B cell (primary cell): Measurements from ENCODE around the gene COL8A2. TPM values are rescaled to one million over a fixed set of nuclear protein-coding genes. Genes with fewer than 3 reads are reported as not detected.
"Not testable (repeated sequence)": the region's sequence is repeated elsewhere in the genome, so short reads cannot be mapped to it uniquely, and the experiment has no call there.

Experiments used
- ATAC-seq: fragments of 200-7000 bp; cut with Tn5 transposase; one replicate; pipeline ENCODE4 v1.10.0; 2021; ENCODE audit warnings: low read depth, mild to moderate bottlenecking, moderate number of reproducible peaks, moderate library complexity
- CTCF ChIA-PET: fragments of 350-600 bp; sonication (Branson Sonifier 250); formaldehyde crosslinking; loops from one replicate; lab custom pipeline; 2021; ENCODE audit warnings: antibody characterized with exemption, inconsistent platforms; lab: Charles Lee
- POLR2A ChIA-PET: fragments of 350-600 bp; sonication (Branson Sonifier 250); formaldehyde crosslinking; loops from one replicate; lab custom pipeline; 2021; ENCODE audit warnings: antibody characterized with exemption; lab: Charles Lee
- DNase-seq: peaks from one replicate; pipeline ENCODE4 v3.0.0; 2013
- H2AFZ ChIP-seq: 2 replicates; pipeline ENCODE4 v1.6.1; 2012; ENCODE audit warnings: mild to moderate bottlenecking, low read depth, low read length; ENCODE audit not compliant: insufficient read depth, poor library complexity, severe bottlenecking
- H3K27ac ChIP-seq, 2 donors: 1 replicate in 1 of 2; 2 replicates in 1 of 2; pipeline ENCODE4 v1.5.1; 2012 to 2013; ENCODE audit warnings: low read length in 2 of 2, mild to moderate bottlenecking in 2 of 2, moderate library complexity in 1 of 2
- H3K27me3 ChIP-seq, 4 experiments: fragments of 200-600 bp in 1 of 4; sonication (generic) in 1 of 4; replicated peaks in 1 of 4; 1 replicate in 2 of 4; 2 replicates in 2 of 4; pipeline versions ENCODE4 v1.6.1 to v1.7.0; 2013 to 2016; ENCODE audit warnings: low read length in 3 of 4, mild to moderate bottlenecking in 2 of 4, mixed read lengths in 1 of 4, moderate library complexity in 1 of 4; ENCODE audit not compliant: insufficient read depth in 4 of 4, control insufficient read depth in 3 of 4; ENCODE audit errors: control extremely low read depth in 1 of 4
- H3K36me3 ChIP-seq, 2 experiments: replicated peaks in 1 of 2; 1 replicate in 1 of 2; 2 replicates in 1 of 2; pipeline versions ENCODE4 v1.6.1 to v1.7.1; 2013; ENCODE audit warnings: low read length in 1 of 2; ENCODE audit not compliant: insufficient read depth in 2 of 2, control insufficient read depth in 1 of 2; ENCODE audit errors: control extremely low read depth in 1 of 2, extremely low read depth in 1 of 2
- H3K4me1 ChIP-seq, 2 donors: fragments of 200-600 bp in 1 of 2; sonication (generic) in 1 of 2; 1 replicate in 1 of 2; 2 replicates in 1 of 2; pipeline versions ENCODE4 v1.5.1 to v1.6.1; 2013 to 2017; ENCODE audit warnings: low read length in 2 of 2; ENCODE audit not compliant: control insufficient read depth in 2 of 2, insufficient read depth in 2 of 2
- H3K4me2 ChIP-seq: replicated peaks from 2 replicates; pipeline ENCODE3; 2012; ENCODE audit warnings: mild to moderate bottlenecking, low read depth, low read length; ENCODE audit not compliant: poor library complexity, severe bottlenecking
- H3K4me3 ChIP-seq, 5 experiments: fragments of 200-600 bp in 1 of 5; sonication (generic) in 1 of 5; 1 replicate in 3 of 5; 2 replicates in 2 of 5; pipeline versions ENCODE4 v1.5.1 to v1.7.0; 2011 to 2016; ENCODE audit warnings: low read length in 4 of 5, mild to moderate bottlenecking in 4 of 5, low read depth in 2 of 5, control low read depth in 1 of 5, moderate library complexity in 1 of 5; ENCODE audit not compliant: insufficient read depth in 1 of 5; ENCODE audit errors: control extremely low read depth in 1 of 5, extremely low read depth in 1 of 5
- H3K79me2 ChIP-seq: fragments of 200-600 bp; sonication (generic); one replicate; pipeline ENCODE4 v1.6.0; 2016; ENCODE audit warnings: low read length; ENCODE audit not compliant: control insufficient read depth, insufficient read depth
- H3K9ac ChIP-seq: fragments of 200-600 bp; sonication (generic); 2 replicates; pipeline ENCODE4 v1.6.1; 2017; ENCODE audit warnings: mild to moderate bottlenecking, low read length, moderate library complexity
- H3K9me3 ChIP-seq, 3 donors: one replicate each; pipeline versions ENCODE4 v1.6.1 to v1.7.1; 2013; ENCODE audit warnings: low read length in 2 of 3; ENCODE audit not compliant: control insufficient read depth in 2 of 3, insufficient read depth in 1 of 3; ENCODE audit errors: control extremely low read depth in 1 of 3
- H4K20me1 ChIP-seq: 2 replicates; pipeline ENCODE4 v1.6.0; 2012; ENCODE audit warnings: mild to moderate bottlenecking, low read length; ENCODE audit not compliant: insufficient read depth, control insufficient read depth, poor library complexity, severe bottlenecking
- H3K27ac Mint-ChIP-seq: one replicate; pipeline ENCODE4 v1.8.0; 2021; ENCODE audit warnings: mixed read lengths
- H3K27me3 Mint-ChIP-seq: one replicate; pipeline ENCODE4 v1.8.0; 2021; ENCODE audit warnings: mixed read lengths
- H3K4me1 Mint-ChIP-seq: one replicate; pipeline ENCODE4 v1.8.0; 2021; ENCODE audit warnings: mixed read lengths
- H3K4me3 Mint-ChIP-seq: one replicate; pipeline ENCODE4 v1.8.0; 2021; ENCODE audit warnings: mixed read lengths
- H3K9me3 Mint-ChIP-seq: one replicate; pipeline ENCODE4 v1.8.0; 2022; ENCODE audit warnings: mixed read lengths; ENCODE audit not compliant: insufficient read depth
- EZH2 ChIP-seq: IDR thresholded peaks from 2 replicates; pipeline ENCODE4 v1.6.1; 2012; ENCODE audit warnings: borderline replicate concordance, low read depth, mild to moderate bottlenecking, moderate library complexity, low read length; ENCODE audit not compliant: insufficient read depth, poor library complexity, severe bottlenecking
- WGBS: methylation state at CpG from one replicate; pipeline ENCODE4 v1.1.5; 2013; ENCODE audit warnings: missing lambda C conversion rate; ENCODE audit not compliant: insufficient coverage; 5-methylcytosine and 5-hydroxymethylcytosine counted together
- intact Hi-C: fragments of 100-400 bp; cut with micrococcal nuclease; formaldehyde crosslinking; loops from one replicate; pipeline ENCODE4 v1.10.0; 2022
- polyA plus RNA-seq: library from polyadenylated mRNA; depleted of rRNA; stranded (reverse); fragments of >200 nt; gene quantifications from 2 replicates; pipeline ENCODE4 v1.2.3, GENCODE V29; 2012
- total RNA-seq, 2 donors: library from RNA; stranded (reverse); fragments of 120-200 nt in 1 of 2; gene quantifications; 1 replicate in 1 of 2; 2 replicates in 1 of 2; pipeline versions ENCODE4 v1.2.3 to v1.2.4, GENCODE V29; 2013 to 2022
- TF ChIP-seq, protein P1 (sequence below): fragments of 200-600 bp; IDR thresholded peaks from one replicate; pipeline ENCODE4 v1.8.0; 2022; ENCODE audit warnings: antibody characterized with exemption, mild to moderate bottlenecking

Gene COL8A2
- total and polyA plus RNA-seq, 2 donors (not counting 1 experiment from before 2014, with no cell fraction given): 0.17 TPM; not detected in 1

DNA sequence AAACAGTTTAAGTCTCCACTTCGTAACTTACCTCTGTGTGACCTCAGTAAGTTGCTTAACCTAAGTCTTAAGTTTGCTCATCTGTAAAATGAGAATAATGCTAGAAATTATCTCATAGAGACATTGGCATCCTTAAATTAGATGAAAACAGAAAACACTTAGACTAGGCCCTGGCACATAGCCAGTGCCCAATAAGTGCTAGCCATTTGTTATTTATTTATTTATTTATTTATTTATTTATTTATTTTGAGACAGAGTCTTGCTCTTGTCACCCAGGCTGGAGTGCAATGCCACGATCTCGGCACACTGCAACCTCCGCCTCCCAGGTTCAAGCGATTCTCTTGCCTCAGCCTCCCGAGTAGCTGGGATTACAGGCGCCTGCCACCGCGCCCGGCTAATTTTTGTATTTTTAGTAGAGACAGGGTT, 33.8 kb upstream of the COL8A2 start:
- H3K27ac ChIP-seq: peak overlapping the region in 1 of 2 donors; percentile 96
- CTCF ChIA-PET: interaction anchor here (5.9 to 7.2 kb wide), 2 partner anchors 8 to 30 kb away, joined by 51 to 63 read pairs; partner anchors contain the start of gene TRAPPC3

DNA sequence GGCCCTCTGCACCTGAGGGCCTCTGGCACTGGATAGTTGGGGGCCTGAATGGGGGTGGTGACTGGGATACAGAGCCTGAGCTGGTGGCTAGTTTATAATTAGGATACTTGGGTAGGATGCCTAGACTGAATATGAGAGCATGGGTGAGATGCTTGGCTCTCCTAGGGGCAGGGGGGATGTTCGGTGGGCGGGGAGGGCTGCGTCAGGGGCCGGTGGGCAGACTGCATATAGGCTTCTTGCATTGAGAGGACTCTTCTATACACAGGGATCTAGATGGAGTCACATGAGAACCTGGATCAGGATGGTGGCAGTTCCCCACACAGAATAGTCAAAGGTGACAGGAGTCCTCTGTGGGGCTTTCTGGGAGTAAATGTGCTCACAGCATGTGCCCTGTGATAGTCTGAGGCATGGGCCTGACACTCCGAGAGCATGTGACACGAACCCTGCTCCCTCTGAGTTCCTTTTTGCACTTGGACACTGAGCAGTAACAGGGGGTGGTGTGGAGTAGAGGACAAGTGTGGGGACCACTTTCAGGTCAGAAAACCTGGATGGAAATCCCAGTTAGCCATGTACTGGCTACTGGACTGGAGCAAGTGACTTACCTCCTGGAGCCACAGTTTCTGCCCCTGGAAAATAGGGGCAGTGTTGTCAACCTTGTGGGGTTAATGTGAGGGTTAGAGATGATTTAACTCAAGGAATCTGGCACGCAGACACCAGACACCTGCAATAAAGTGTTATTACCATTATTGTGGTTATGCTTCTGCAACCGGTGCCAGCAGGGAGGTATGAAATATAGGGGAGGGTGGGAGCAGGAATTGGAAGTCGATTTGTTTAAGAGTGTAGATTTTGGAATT, 33.2 kb upstream of the COL8A2 start:
- Histone ChIP-seq H3K27ac (peak overlapping the region; percentile 31 to 96), H3K27me3 (no peaks in the 10 kb centered on the region), H3K79me2 (peaks cover 89% of the 10 kb centered on the region), H3K9ac (no peak overlapping the region), H3K4me2 (peak overlapping the region; percentile 94), H3K4me1 (peaks cover 61 to 65% of the 10 kb centered on the region in 2 donors), H3K4me3 (no peak overlapping the region), H3K9me3 (no peaks in the 10 kb centered on the region), H2AFZ (no peak overlapping the region), H4K20me1 (no peaks in the 10 kb centered on the region), H3K36me3 (peaks cover 0 to 2% of the 10 kb centered on the region in 2 experiments)
- Mint-ChIP-seq H3K9me3 (no peaks in the 10 kb centered on the region), H3K27ac (peak overlapping the region; percentile 94), H3K27me3 (no peaks in the 10 kb centered on the region), H3K4me3 (peak overlapping the region; percentile 91), H3K4me1 (peaks cover 70% of the 10 kb centered on the region)
- TF ChIP-seq EZH2: no peak
- TF ChIP-seq, protein P1, sequence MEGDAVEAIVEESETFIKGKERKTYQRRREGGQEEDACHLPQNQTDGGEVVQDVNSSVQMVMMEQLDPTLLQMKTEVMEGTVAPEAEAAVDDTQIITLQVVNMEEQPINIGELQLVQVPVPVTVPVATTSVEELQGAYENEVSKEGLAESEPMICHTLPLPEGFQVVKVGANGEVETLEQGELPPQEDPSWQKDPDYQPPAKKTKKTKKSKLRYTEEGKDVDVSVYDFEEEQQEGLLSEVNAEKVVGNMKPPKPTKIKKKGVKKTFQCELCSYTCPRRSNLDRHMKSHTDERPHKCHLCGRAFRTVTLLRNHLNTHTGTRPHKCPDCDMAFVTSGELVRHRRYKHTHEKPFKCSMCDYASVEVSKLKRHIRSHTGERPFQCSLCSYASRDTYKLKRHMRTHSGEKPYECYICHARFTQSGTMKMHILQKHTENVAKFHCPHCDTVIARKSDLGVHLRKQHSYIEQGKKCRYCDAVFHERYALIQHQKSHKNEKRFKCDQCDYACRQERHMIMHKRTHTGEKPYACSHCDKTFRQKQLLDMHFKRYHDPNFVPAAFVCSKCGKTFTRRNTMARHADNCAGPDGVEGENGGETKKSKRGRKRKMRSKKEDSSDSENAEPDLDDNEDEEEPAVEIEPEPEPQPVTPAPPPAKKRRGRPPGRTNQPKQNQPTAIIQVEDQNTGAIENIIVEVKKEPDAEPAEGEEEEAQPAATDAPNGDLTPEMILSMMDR: no peak
- WGBS: 61% methylated on average over 8 of the region's 9 CpGs
- ChIA-PET POLR2A (no interaction called here), CTCF (no interaction called here)
- ATAC-seq (no peak), DNase-seq (no peak)
- intact Hi-C loops: loop anchor here (2.0 kb wide), 1 partner anchor 305 kb away; no protein-coding TSS in a partner anchor

More for the DNA sequence above, 33.8 kb upstream of the COL8A2 start:
- H3K9me3 Mint-ChIP-seq, H3K27me3 ChIP-seq, H3K9ac ChIP-seq, H2AFZ ChIP-seq, H4K20me1 ChIP-seq, H3K4me2 ChIP-seq, H3K4me3 ChIP-seq, H3K9me3 ChIP-seq, DNase-seq, ATAC-seq, H3K27me3 Mint-ChIP-seq, H3K36me3 ChIP-seq, POLR2A ChIA-PET: not testable (repeated sequence)
- H3K27ac Mint-ChIP-seq: peak overlapping the region; percentile 94
- Histone ChIP-seq H3K79me2 (peaks cover 95% of the 10 kb centered on the region), H3K4me1 (peaks cover 61 to 65% of the 10 kb centered on the region in 2 donors)
- WGBS: 98% methylated on average over 7 of the region's 10 CpGs
- intact Hi-C loops: loop anchor here (2.0 kb wide), 1 partner anchor 304 kb away; no protein-coding TSS in a partner anchor
- peaks cover 67% of the 10 kb centered on the region for H3K4me1 Mint-ChIP-seq
- peak overlapping the region; percentile 41 for H3K4me3 Mint-ChIP-seq
